Fibroblast of skin of right quadriceps (primary cell): ENCODE data around the gene RASL10B.
"Not testable (repeated sequence)": the region's sequence is repeated elsewhere in the genome, so short reads cannot be mapped to it uniquely, and the experiment has no call there.

Experiments used
- DNase-seq: peaks from one replicate; pipeline ENCODE4 v3.0.0-alpha.2; 2013

The RASL10B gene, protein sequence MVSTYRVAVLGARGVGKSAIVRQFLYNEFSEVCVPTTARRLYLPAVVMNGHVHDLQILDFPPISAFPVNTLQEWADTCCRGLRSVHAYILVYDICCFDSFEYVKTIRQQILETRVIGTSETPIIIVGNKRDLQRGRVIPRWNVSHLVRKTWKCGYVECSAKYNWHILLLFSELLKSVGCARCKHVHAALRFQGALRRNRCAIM

DNA sequence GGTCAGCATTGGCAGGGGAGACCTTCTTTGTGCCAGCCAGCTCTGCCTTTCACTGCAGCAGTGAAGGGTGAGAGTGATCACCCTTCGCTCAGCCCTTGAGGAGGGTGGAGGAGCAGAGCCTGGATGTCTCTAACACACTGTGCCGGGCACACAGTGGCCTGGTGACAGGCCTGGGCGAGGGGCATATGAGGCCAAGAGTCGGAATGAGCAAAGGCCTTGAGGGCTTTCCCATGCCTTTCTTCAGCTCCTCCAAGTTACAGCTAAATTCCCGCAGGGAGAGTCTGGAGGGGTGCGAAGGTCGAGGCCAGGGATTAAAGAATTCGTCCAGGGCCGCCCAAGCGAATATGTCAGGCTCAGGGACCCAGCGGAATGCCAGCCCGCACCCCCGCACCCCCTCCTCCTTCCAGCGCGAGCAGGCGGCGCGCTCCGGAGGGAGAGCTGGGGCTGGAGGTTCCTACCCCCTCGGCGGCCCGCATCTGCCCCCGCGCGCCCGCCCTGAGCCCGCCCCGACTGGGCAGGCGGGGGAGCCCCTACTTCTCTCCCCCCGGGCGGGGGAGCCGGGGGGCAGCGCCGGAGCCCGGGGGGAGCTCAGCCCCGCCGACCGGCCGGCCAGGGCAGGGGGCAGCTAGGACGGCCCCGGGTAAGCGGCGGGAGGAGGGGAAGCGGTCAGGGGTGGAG lies at the start of gene RASL10B:
RASL10B (plus strand) TSS at position 401 of the 678 bp plus-strand sequence. CDS start 3,546 bp downstream, outside the sequence.
- DNase-seq, result peak; percentile 45

DNA sequence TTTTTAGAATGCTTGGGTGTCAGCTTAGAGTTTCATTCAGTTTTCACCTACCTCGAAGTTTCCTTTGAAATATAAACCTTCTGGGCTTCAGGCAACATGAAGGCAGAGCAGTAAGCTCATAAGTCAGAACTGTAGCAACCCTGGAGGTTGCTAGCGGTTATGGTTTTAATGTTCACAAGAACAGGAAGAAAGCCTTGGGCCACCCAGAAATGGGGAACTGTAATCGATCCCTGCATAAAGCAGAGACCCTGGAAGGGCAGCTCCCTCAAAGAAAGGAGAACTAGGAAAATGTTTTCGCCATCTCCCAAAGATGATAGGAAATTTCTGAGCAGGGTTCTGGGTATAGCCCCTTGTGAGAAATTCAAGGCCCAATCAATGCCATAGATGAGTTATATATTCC lies 47.8 kb upstream of the RASL10B start:
- DNase-seq, result no peak

DNA sequence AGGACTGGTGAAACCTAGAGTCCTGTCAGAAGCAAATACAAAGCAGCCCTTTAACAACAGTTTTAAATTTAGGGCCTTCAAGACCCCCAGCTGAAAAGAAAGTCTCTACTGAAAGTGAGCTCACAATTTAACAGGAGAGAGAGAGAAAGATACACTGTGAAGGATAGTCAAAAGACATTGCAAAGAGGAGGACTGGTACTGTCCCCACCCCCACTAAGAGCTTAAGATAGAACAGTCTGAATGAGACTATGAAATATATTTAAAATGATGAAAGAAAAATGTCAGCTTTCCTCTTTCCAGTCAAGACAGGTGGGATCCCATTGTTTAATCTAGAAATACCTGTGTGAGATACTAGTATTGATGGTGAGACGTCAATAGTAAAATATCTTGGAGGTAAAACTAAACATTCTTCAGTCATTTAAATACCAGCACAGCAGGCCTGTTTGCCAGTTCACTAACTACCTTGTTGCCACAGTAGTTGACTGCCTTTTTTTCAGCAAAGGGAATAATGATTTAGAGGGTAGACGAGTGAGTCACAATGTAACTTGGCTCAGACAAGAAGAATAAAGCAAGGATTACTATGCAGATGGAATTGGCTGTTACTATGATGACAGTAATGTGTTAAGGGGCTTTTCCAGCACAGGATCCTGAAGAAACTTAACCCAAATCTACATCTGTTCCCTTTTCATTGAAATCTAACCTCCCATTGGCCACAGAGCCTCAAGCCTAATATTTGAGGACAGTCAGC lies 47.2 kb upstream of the RASL10B start:
- peak; percentile 76 for DNase-seq

DNA sequence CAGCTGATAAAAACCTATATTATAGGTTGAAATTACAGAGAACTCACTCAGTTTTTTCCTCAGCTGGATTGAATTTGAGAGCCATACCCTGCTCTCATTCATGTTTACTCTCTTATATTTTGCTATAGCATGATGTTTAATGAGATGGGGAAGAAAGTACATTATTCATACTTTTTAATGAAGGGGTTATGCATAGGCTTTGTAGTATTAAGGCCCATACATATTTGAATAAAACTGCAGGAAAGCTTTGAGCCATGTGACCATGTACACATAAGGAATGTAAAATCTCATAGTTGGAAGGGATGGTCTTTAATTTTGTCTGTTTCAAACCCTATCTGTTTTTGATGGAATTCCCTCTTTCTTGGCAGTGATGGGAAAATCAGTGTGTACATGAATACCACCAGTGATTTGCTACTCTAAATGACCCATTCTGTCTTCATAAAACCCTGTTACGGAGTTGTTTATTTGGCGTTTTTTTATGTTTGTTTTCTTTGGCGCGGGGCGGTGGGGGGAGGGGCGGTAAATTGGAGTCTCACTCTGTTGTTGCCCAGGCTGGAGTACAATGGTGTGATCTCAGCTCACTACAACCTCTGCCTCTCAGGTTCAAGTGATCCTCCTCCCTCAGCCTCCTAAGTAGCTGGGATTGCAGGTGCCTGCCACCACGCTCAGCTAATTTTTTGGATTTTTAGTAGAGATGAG lies 38.8 kb upstream of the RASL10B start:
- no peak for DNase-seq

DNA sequence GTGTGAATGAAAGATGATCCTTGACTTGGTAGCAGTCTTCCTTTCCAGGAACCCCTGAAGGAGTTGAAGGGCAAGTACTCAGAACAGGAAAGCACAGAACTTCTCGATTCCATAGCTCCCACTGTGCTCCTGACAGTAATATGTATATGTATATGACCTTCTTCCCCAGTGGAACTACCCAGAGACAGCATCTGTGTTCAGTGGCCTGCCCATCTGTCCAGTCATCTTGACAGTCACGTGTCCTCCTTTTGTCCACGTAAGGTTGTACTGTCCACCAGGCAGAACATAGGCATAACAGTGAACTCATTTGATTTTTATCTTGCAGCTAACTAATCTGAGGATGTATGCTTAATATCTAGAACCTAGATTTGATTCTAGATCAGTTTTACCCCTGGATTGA lies 37.8 kb upstream of the RASL10B start:
- DNase-seq, result no peak

DNA sequence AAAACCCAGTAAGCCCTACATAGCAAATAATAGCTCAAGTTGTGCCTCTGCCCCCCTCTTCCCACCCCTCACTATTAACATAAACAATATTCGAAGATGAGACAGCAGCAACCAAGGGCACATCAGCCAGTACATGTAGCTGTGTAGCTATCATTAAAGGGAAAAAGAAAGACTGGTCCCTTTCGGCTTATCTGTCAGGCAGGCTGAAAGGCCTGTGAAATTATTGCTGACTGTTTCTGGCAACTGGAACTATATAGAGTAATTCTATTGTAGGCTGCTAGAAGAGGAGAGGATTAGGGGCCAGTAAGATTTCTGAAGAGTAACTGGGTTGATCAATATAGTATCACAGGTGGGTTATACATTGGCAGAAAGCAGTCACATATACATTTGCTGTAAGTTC lies 36.5 kb upstream of the RASL10B start:
- DNase-seq, result no peak

DNA sequence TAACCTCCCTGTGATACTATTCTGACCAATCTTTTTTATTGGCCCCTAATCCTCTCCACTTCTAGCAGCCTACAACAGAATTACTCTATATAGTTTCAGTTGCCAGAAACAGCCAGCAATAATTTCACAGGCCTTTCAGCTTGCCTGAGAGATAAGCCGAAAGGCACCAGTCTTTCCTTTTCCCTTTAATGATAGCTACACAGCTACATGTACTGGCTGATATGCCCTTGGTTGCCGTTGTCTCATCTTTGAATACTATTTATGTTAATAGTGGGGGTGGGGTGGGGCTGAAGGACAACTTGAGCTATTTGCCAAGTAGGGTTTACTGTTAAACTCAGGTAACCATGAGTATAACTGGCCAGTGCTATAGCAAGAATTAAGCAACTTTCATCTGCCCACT lies 35.8 kb upstream of the RASL10B start:
- no peak for DNase-seq

DNA sequence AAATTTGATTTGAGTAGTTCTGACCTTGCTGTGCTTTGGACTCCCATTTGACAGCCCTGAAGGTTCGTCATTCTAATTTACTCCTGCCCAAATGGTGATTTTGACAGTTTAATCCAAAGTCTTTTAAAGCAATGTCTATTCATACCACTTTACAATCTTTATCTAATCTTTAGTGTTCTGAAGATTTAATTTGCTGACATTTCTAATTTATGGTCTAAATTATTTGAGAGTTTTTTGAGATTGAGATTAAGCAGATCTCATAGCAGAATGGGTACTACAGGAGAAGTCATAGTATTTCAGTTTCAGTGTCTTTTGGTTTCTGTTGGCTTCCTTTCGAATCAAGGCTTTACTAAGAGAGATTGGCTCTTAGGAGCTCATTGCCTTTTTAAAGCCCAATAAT lies 32.6 kb upstream of the RASL10B start:
- no peak for DNase-seq

DNA sequence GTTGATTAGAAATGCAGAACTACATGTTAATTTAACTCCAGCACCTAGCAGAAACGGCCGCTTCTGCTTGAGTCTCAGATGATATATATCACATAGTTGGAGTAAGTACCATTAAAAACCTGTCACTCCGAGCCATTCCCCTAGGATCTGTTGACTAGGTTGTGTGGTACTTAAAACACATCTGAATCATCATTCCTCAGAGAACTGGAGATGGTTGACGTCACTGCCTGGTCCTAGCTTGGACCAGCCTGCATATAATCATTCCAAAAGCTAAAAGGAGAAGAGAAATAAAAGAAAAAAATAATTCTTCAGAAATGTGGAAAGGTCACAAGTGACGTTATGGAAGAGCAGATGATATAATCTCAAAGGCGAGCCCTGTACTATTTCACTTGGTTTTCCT lies 31.3 kb upstream of the RASL10B start:
- DNase-seq, result peak; percentile 17

DNA sequence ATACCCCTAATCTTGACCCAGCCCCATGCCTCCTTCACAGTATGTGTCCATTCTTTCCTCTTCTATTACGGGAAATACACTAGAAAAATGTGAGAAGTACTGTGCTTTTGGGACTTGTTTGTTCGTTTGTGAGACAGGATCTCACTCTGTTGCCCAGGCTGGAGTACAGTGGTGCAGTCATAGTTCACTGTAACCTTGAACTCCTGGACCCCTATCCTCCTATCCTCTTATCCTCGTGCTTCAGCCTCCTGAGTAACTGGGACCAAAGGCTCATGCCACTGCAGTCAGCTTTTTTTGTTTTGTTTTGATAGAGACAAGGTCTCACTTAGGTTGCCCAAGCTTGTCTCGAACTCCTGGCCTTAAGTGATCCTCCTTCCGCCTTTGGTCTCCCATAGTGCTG lies 29.9 kb upstream of the RASL10B start:
- no peak for DNase-seq

DNA sequence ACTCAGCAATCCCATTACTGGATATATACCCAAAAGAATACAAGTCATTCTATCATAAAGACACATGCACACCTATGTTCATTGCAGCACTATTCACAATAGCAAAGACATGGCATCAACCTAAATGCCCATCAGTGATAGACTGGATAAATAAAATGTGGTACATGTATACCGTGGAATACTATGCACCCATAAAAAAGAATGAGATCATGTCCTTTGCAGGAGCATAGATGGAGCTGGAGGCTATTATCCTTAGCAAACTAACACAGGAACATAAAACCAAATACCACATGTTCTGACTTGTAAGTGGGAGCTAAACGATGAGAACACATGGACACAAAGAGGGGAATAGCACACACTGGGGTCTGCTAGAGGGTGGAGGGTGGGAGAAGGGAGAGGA lies 28.1 kb upstream of the RASL10B start:
- DNase-seq, result not testable (repeated sequence)

DNA sequence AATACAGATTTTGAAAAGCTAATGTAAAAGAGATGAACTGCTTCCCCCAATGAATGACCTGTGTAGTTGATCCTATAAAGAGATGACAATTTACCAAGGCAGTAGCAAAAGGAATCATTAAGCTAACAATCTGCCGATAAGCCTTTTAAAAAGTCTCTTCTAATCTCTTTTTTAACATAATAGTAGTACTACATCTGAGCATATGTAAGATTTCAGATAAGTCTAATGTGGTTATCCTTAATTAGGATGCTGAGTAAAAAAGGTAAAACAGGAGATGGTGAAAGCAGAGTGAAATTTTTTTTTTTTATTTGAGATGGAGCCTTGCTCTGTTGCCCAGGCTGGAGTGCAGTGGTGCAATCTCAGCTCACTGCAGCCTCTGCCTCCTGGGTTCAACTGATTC lies 26.2 kb upstream of the RASL10B start:
- no peak for DNase-seq

DNA sequence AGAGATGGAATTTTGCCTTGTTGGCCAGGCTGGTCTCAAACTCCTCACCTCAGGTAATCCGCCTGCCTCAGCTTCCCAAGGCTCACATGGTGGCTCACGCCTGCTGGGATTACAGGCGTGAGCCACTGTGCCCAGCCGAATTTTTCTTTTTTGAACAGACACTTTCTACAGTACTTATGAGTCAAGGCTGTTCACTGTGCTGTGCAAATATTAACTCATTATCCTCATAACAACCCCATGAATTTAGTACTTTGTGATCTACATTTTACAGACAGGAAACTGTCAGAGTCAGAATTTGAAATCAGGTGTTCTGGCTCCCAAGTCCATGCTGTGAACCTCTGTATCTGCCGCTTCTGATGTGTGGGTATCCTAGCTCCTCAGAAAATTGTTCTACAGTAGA lies 25.7 kb upstream of the RASL10B start:
- no peak for DNase-seq

DNA sequence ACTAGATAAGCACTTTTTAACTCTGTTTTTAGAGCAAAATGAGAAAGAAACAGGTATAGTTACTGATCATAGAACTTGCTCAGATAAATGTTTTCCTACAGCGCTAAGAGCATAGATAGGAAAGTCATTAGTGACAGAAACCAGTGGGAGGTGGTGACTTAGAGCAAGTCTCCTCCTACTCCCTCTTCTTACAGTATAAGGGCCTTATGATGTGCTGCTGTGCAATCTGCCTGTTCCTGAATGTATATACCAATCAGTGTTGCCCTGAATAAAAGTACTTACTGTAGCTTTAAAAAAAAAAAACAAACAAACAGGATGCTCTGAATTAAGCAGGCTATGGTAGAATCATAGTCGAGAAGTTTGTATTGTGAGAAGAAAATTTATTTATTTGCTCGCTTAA lies 23.3 kb upstream of the RASL10B start:
- no peak for DNase-seq

DNA sequence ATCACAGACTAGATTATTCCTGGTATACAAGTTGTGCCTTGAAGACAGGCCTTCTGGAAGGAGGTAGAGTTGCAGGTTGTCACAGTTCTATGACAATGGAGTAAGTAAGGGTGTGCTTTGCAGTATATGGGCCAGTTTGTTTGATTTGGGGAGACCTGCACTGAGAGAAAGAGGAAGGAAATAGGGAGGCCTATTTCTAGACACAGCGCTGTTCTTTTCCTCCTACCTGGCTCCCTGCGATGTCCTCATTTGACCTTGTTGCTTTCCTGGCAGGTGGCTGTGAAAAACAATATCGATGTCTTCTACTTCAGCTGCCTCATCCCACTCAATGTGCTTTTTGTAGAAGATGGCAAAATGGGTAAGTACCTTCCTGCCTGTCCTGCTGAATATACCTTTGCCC lies 22.5 kb upstream of the RASL10B start:
- DNase-seq, result no peak

DNA sequence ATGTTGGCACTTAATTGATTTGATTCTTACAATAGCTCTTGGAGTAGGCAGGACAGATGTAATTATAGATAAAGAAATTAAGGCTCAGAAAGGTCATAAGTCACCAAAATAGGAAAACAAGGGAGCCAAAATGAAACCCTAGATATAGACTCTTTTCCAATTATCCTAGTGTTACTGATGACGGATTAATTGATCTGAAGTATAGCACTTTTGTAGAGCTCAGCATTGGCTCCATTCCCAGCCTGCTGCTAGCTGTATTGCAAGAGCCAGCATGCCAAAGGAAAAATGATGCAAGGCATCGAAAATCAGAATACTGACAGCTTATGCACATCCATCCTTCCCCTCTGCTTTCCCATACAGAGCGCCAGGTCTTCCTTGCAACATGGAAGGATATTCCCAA lies 21.6 kb upstream of the RASL10B start:
- DNase-seq, result peak; percentile 76

DNA sequence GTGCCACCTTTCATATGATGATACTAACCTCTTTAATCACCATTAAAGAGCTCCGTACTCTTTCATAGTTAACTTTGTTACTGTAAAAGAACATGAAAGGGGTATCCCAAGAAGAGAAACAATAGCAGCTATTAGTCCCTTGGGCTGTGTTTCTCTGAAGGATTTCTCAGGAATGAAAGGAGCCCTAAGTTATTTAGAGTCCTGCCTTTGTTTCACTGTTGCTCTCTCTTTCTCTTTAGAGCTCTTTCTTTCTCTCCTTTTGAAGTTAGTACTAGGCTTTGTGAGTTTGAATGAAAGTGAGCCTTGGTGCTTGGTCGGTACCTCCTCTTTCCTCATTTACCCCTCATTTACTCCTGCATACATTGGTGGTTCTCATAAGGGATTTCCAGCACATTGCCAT lies 20.5 kb upstream of the RASL10B start:
- no peak for DNase-seq

DNA sequence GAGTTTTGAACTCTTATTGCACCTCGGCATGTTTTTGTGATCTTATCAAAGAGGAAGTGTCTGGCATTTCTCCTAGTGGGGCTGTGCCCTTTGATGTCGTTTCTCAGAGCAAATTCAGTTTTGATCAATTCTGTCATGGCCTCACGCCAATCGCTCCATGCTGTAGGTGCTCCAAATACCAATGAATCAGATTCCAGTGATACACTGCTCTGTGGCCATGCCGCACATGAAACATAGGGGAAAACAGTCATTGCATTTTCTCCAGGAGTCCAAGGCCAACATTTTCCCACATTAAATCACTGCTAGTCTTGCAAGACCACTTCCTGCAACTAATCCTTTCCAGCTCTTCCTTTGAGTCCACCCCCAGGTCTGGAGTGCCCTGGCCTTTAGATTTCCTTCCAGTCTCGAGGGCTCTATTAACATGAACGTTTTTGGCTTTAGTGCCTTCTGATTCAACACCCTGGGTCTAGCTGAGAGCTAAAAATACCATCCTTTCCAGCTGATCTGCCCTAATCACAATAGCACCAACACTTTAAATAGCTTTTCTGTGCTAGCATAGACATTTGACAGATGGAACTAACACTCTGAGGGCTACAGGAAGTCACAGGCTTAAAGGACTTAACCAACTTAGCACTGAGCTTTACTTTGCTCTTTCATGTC lies 18.2 kb upstream of the RASL10B start:
- peak; percentile 95 for DNase-seq

DNA sequence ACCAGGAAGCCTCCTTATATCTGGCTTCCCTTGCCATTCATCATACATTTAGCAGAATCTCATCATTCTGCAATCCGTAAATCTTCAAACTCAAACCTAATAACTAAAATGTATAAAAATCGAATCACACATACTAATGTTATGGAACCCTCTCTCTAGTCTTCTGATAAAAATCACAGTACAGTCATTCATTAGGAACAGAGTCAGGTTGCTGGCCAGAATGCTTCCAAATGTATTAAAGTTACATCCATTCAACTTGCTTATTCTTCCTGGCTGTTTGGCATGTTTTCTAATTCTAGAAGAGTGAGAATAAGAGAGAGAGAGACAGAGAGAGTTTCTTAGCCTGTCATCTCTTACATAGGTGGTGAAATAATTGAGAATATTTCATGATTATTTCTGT lies 16.5 kb upstream of the RASL10B start:
- DNase-seq, result no peak

DNA sequence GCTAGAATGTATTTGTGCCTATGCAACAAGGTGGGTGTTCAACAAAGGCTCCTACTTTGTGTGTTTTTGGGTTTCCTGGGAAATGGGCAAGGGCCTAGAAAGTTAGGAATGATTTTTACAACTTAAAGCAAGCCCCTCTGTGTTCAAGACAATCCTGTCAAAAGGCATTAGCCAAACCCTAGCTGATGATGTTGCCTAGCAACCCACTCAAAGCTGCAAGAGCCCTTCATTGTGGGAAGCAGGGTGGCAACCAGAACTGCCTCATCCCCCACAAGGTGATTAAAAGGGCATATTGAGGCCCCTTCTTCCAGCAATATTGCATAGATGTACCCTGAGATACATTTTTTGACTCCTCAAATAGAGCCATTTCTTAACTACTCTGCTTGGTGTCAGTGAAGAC lies 16.0 kb upstream of the RASL10B start:
- DNase-seq, result no peak

DNA sequence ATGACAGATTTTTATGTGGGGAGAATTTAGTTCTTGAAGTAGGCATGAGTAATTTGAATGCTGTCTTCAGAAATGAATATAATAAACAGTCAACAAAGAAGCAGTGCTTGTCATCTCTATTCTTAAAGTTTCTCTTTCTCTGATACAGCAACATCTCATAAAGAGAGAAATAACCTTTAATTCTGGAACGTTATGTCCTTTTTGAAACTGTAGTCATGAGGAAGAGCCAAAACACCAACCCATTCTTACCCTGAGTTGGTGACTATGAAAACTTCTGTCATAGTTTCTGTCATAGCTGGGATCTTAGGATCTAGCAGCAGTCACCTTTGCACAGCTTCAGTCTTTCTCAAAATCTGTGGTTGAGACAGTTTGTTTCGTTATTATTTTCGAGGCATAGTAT lies 15.3 kb upstream of the RASL10B start:
- DNase-seq, result no peak

DNA sequence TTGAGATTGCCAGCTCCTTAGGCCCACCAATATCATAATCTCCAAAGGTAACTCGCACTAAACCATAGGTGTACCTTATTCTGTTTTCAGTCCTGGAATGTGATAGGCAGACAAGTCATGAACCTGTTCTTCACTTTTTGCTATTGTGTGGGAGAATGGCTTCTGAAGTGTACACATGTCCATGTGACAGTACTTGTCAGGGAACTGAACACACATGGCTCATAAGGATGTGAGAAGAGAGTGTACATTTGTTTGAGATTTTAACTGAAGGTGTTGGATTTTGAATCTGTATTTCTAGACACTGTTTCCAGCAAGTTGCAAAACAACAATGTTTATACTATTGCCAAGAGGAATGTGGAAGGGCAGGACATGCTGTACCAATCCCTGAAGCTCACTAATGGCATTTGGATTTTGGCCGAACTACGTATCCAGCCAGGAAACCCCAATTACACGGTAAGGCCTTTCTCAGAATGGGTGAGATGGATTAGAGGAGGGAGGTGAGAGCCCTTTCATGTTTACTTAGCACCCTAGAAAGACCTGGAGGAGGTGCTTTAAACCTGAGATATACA lies 14.5 kb upstream of the RASL10B start:
- DNase-seq, result no peak

DNA sequence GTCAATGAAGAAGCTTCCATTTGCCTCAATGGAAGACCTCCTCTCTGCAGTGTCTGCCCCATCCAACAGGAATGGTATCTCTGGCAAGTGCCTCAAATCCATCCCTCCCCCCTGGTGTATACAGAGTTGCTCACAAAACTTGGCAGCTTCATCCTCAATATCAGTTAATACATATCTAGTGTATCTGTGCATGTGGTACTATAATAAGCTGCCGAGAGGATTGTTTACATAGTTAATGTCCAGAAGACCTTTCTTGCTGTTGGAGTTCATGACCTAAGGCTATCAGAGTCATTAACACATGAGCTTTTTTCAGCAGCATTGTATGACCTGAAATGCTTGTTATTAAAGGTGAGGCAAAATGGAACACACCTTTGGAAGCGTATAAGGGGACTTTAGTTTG lies 14.0 kb upstream of the RASL10B start:
- DNase-seq, result no peak
